ENCODE data around the gene UIMC1.

DNA sequence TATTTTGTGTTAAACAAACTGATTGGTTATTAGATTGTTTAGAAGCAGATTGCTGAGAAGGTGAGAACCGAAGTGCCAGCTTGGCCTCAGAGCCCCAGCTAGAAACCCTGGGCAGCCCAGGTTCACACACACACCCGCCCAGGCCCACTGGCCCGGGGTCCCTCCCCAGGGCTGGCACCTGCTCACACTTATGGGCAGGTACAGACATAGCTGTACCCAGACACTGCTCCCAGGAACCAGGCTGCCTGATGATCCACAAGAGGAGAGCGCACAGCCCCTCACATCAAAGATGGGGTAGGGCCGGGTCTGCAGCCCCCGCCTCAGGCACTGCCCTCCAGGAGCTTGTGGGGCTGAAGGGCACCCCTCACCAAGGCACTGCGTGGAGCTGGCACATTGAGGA is 140.6 kb downstream of the UIMC1 start:
- TF ChIP-seq, protein P1, sequence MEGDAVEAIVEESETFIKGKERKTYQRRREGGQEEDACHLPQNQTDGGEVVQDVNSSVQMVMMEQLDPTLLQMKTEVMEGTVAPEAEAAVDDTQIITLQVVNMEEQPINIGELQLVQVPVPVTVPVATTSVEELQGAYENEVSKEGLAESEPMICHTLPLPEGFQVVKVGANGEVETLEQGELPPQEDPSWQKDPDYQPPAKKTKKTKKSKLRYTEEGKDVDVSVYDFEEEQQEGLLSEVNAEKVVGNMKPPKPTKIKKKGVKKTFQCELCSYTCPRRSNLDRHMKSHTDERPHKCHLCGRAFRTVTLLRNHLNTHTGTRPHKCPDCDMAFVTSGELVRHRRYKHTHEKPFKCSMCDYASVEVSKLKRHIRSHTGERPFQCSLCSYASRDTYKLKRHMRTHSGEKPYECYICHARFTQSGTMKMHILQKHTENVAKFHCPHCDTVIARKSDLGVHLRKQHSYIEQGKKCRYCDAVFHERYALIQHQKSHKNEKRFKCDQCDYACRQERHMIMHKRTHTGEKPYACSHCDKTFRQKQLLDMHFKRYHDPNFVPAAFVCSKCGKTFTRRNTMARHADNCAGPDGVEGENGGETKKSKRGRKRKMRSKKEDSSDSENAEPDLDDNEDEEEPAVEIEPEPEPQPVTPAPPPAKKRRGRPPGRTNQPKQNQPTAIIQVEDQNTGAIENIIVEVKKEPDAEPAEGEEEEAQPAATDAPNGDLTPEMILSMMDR (IDR thresholded peaks at IDR 0.05), result no peak
- TF ChIP-seq POLR2A (IDR thresholded peaks at IDR 0.05), result no peak

All from adrenal gland (tissue), 5 donors.